Inflammatory macrophage treated with lipopolysaccharide for 1 hour (primary cell): ENCODE results near the gene SIRT7.
"Not testable (repeated sequence)": the region's sequence is repeated elsewhere in the genome, so short reads cannot be mapped to it uniquely, and the experiment has no call there.

Experiments used
- DNase-seq, 2 donors: peaks; one replicate each; pipeline ENCODE4 v3.0.0-alpha.2; 2020 to 2022

The SIRT7 gene

DNA sequence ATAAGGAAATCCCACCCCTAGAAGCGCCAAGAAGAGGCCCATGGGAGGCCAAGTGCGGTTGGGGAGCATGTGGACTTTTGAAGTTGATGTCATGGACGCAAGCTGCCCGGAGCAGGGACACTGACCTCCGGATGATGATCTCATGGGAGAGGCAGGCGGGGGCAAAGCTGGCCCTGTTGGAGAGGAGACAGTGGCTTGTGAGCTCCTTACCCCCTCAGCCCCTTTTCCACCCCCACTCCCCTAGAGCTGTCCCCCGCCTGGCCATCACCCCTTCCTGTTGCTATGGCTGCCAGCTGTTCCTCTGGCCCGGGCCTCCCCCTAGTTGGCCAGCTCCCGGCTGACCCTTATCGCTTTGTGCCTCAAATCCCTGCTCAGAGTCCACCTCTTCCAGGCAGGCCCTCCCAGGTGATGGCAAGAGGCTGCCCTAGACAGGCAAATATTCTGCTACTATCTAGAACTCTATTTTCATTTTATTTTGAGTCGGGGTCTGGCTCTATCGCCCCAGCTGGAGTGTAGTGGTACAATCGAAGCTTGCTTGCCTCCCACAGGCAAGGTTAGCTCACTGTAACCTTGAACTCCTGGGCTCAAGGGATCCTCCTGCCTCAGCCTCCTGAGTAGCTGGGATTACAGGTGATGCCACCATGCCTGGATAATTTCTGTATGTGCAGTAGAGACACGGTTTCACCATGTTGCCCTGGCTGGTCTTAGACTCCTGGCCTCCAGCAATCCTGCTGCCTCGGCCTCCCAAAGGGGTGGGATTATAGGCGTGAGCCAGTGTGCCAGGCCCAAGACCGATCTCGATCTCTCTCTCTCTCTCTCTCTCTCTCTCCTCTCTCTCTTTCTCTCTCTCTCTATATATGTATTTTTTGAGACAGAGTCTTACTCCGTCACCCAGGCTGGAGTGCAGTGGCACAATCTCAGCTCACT, 36.4 kb upstream of the SIRT7 start:
- no peak for DNase-seq

GRCh38 chr17:81953443-81953842, 35.5 kb upstream of the SIRT7 start:
- DNase-seq, result not testable (repeated sequence)

DNA sequence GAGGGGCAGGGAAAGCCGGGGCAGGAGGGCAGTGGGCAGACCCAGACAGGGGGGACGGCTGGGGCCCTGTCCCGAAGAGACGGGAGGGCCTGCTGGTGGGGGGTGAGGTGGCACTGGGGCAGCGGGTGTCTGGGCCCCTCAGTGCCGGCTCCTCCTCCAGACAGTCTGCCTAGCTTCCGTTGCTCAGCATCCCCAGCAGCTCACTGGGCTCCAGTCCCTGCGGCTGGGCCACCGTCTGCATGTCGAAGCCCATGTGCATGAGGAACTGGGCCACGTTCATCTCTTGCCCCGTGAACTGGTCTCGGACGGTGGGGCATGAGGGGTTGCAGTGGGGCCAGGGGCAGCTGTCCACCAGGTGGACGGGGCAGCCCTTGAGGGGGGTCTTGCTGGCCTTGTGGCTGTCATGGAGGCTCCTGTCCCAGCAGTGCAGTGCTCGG, 34.8 kb upstream of the SIRT7 start:
- no peak for DNase-seq

DNA sequence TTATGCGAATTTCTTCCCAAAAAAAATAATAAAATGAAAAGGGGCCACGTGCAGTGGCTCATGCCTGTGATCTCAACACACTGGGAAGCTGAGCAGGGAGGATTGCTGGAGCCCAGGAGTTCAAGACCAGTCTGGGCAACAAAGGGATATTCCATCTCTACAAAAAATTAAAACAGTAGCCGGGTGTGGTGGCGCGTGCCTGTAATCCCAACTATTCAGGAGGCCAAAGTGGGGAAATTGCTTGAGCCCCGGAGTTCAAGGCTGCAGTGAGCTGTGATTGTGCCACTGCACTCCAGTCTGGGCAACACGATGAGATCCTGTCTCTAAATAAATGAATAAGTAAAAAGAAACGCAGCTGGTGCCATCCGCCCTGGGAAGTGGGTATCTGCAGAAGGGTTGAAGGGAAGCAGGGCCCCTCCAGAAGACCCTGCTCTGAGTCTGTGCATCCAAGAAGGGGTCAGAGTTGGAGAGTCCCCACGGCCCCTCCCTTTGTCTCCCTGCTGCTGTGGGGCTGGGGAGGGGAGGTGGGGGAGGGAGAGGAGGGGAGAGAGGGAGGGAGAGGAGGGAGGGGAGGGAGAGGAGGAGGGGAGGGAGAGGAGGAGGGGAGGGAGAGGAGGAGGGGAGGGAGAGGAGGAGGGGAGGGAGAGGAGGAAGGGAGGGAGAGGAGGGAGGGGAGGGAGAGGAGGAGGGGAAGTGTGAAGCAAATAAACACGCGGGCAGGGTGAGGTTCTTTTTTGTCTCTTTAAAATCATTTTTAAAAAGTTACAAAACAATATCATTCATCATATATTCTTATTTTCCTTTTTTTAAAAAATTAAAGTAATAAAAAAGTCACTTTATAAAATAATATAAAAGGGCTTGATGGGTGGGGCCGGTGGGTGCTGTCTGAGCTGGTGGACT, 34.1 kb upstream of the SIRT7 start:
- DNase-seq, result no peak

DNA sequence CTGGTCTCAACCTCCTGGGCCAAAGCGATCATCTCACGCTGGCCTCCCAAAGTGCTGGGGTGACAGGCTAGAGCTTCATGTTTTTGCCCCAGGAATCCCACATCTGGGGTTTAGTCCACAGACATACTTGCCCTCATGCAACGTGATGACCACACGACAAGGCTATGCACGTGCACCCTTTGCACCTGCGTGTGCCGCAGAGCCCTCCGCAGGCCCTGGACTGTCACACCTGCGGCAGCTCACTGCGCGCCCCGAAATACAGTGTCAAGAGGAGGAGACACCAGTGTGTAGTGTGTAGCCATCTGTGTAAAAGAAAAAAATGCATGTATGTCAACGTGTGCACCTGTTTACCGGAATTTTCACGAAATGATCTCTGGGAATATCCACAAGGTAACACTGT, 32.5 kb upstream of the SIRT7 start:
- no peak for DNase-seq

DNA sequence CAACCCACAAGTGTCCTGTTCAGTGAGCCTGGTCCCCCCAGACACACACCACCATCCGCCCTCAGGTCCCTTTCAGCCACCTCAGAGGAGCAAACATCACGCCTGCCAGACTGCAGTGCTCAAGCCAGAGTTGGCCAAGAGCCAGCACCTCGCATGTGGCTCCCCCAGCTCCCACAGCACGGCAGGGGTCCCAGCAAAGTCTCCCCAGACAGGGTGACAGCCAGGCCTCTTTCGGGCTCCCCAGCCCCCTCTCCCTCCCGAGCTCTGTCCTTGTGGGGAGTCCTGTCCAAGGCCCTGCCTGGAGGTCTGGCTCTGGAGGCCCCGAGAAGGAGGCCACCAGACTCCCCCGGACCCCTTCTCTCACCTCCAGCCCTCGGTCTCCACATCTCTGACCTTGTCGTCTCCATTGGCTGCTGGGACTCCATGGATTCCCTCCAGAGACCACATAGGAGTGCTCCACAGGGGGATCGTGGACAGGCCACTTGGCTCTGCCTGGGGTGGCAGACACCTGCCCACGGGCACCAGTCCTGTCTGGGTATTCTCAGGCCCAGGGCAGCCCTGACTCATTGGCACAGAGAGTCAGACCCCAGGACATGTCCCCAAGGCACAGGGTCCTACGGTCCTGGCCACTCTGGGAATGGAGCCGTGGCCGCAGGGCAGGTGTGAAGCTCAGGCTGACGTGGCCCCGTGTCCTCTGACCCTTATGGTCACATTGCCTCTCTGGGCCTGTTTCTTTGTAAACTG, 30.8 kb upstream of the SIRT7 start:
- no peak for DNase-seq

DNA sequence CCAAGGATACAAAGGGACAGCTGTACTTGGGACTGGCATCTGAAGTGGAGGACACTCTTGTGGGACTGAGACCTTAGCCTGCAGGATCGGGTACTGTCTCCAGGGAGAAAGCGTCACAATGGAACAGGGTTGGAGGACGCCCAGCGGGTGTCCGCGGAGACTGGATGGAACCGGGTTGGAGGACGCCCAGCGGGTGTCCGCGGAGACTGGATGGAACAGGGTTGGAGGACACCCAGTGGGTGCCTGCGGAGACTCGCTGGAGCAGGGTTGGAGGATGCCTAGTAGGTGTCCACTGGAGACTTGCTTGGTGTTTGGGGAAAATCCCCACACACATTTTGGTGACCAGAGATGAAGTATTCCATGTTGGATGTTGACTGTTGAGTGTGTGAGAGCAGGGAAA, 29.2 kb upstream of the SIRT7 start, which contains the start of gene MYADML2:
Gene MYADML2, minus strand, starts transcription at position 45 of the 400 bp plus-strand sequence. CDS start 5,492 bp downstream, outside the sequence.
- DNase-seq, result no peak

DNA sequence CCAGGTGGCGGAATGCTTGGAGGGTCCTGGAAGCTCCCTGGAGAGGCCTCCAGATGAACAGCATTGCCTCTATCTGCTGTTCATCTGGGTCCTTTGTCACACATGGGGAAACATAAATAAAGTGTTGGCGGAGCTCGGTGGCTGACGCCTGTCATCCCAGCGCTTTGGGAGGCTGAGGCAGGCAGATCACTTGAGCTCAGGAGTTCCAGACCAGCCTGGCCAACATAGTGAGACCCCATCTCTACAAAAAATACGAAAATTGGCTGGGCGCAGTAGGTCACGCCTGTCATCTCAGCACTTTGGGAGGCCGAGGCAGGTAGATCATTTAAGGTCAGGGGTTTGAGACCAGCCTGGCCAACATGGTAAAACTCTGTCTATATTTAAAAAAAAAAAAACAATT, 26.9 kb upstream of the SIRT7 start:
- DNase-seq, result no peak

DNA sequence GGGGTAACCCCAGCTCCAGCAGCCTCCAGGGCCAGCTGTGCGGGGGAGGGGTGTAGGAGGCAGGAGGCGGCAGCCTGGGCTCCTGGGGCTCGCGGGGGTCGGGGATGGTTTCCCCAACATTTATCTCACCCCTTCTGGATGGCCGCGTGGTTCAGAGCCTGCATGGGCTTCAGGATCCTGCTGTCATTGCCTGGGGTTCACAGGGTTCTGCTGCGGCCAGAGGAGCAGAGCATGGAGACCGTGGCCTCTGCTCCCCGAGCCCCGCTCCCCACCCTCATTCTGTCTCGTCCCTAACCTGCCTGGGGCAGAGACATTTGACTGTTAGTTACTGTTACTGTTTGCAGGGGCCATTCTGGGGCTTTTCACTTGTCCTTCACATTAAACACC, 24.2 kb upstream of the SIRT7 start:
- DNase-seq, result no peak

DNA sequence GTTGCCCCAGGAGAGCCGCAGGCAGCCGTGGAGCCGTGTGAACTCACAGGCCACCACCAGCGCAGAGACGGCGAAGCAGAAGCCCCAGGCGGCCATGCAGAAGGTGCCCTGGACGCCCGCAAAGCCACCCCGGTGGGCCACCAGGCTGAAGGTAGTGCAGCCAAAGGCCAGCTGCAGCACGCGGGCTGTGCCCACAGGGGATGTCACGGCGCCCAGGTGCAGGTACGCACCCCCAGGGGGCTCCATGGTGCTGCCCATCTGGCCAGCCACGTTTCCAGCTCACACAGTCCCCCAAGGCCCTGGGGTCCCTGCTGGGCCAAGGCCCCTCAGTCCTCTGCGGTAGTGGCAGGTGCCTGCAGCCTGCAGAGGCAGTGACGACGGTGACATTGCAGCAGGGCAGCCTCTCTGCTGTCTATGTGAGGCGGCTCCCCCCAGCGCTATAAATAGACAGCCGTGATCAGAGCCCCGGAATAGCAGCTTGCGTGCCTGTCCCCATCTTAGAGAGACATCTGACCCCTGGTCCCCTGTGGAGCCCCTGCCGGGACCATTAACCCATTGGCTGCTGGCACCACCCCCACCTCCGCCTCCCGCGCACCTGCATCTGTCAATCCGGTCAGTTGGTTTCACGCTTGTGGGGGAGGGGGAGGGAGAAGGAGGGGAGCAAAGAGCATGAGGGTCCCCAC, 23.6 kb upstream of the SIRT7 start:
- DNase-seq, result no peak

- no peak for DNase-seq
Observed at GRCh38 chr17:81940538-81941483, 22.8 kb upstream of the SIRT7 start.

GRCh38 chr17:81939881-81940385, 22.0 kb upstream of the SIRT7 start:
- DNase-seq, result no peak

GRCh38 chr17:81939218-81939617, 21.2 kb upstream of the SIRT7 start:
- no peak for DNase-seq

GRCh38 chr17:81935709-81936084, 17.7 kb upstream of the SIRT7 start:
- no peak for DNase-seq

DNA sequence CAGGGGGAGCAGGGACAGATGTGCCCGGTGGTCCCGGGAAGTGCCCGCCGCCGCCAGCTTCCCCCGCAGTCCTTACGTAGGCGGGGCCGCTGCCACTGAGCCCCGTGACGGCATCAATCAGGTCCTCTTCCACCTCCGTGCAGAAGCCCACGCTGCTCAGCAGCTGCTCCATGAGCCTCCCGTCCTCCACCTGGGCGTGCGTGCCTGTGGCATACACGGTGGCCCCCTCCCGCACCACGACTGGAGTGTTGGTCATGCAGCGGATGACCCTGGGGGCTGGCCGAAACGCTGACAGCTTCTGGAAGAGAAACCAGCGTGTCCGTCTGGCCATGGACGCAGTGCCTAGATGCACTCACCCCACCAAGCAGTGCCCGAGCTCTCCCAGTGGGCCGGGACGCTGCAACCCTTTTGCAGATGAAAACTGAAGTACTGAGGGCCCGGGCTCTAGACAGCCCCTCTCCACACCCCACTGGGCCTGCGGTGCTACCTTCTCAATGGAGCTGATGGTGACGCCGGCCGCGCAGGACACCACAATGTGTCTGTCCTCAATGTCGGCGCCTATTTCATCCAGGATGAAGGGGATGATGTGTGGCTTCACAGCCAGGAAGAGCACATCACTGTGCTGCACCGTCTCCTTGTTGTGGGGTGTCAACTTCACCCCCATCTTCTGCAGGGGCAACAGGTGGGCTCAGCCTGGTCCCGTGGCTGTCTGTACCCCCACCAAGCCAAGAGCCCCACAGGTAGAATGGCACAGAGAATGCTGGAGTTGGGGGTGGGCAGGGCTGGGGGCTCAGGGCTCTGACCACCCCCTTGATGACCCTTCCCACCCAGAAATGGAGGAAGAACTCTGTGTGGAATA, 17.1 kb upstream of the SIRT7 start:
- no peak for DNase-seq

DNA sequence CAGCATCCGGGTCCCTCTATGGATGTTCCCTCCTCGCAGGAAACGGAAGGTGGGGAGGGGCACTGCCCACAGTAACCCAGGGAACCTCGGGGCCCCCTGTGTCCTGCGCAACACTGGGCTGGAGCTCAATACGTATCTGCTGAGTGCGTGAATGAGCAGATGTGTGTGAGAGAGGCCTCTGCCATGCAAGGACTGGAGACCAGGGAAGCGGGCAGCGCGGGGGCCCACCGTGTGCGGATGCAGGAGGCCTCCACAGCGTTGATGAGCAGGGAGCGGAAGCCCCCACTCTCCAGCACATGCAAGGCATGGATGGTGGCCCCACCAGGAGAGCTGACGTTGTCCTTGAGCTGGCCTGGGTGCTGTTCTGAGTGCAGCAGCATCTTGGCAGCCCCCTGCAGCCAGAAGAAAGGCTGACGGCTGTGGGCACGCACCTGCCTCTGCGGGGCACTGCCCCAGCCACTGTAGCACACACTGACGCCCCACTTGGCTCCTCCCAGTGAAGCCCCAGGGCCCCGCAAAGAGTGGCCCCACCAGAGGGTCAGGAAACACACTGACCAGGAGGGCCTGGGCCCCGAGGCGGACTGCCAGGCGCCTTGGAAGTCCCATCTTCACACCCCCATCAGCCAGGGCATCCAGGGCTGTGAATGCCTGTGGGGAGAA, 16.3 kb upstream of the SIRT7 start:
- DNase-seq, result no peak

DNA sequence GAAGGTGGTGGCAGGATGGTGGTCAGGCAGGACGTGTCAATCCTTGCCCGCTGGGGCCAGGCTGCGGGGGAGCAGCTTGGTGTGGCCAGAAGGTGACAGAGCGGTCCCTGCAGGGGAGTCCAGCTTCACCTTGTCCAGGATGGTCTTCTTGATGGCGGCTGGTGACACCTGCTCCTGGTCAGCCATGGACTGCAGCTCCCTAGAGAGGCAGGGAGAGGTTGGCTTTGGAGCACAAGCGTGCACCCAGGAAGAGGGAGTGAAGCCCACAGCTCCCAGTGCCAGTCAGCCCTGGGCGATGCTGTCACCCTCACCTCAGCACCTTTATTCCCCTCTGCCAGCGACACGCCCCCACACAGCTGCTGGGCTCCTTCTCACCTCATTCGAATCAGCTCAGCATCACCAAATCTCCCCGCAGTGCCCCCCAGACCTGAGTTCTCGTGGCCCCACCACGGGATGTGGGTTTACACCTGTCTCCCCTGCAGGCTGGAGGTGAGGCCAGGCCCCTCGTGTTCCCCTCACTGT, 15.3 kb upstream of the SIRT7 start:
- DNase-seq, result no peak

DNA sequence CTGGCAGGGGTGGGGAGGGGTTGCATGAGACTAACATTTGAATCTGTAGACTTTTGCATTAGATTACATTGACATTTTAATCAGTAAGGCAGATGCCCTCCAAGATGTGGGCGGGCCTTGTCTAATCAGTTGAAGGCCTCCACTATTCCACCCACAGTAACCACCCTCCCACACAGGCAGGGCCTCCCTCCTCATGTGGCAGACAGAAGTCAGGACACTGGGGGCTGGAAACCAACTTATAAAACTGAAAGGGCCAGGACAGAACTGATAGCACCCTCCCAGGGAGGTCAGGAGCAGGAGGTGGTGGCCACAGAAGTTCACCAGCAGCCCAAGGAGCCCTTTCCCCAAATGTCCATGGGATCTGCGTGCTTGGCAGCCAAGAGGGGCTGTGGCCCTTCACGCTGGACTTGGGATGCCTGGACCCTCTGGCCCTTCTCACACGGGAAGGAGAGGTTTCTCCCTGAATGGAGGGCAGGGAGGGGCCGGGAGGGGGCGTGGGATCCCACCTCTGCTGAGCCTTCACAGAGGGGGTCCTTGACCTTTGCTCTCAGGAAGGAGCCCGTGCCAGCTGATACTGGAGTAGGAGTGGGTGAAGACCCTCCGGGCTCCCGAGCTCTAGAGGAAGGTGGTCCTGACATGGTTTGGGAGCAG, 14.5 kb upstream of the SIRT7 start:
- no peak for DNase-seq
